HAP-1 (cell line): ENCODE measurements around the gene CCDC192.
A peak's percentile ranks its signal among the peaks of the same experiment; 100 is the strongest.
"Not testable (repeated sequence)": the region's sequence is repeated elsewhere in the genome, so short reads cannot be mapped to it uniquely, and the experiment has no call there.

Experiments used
- DNase-seq, 2 experiments: peaks; one replicate each; pipeline ENCODE4 v3.0.0-alpha.2; 2016 to 2020; ENCODE audit warnings: low spot score in 2 of 2
- H3K27me3 ChIP-seq: fragments of 250-450 bp; sonication (Bioruptor Pico); 2 replicates; pipeline ENCODE4 v1.5.1; 2020; ENCODE audit warnings: low read depth, mild to moderate bottlenecking, moderate library complexity
- H3K36me3 ChIP-seq: fragments of 250-450 bp; sonication (Bioruptor Pico); replicated peaks from 2 replicates; pipeline ENCODE4 v1.5.1; 2020; ENCODE audit warnings: mild to moderate bottlenecking
- H3K4me1 ChIP-seq: fragments of 250-450 bp; sonication (Bioruptor Pico); 2 replicates; pipeline ENCODE4 v1.5.1; 2020; ENCODE audit warnings: mild to moderate bottlenecking
- H3K4me3 ChIP-seq: fragments of 250-450 bp; sonication (Bioruptor Pico); 2 replicates; pipeline ENCODE4 v1.5.1; 2020; ENCODE audit warnings: mild to moderate bottlenecking, moderate library complexity
- H3K9me3 ChIP-seq: fragments of 250-450 bp; sonication (Bioruptor Pico); 2 replicates; pipeline ENCODE4 v1.5.1; 2020; ENCODE audit warnings: mild to moderate bottlenecking, moderate library complexity
- in situ Hi-C: fragments of 300-500 bp; cut with MboI; formaldehyde crosslinking; loops from 3 replicates; pipeline ENCODE4 v1.14.3; 2020; ENCODE audit warnings: low sequenced_read_pairs, inconsistent platforms, mixed read lengths

Gene CCDC192

DNA sequence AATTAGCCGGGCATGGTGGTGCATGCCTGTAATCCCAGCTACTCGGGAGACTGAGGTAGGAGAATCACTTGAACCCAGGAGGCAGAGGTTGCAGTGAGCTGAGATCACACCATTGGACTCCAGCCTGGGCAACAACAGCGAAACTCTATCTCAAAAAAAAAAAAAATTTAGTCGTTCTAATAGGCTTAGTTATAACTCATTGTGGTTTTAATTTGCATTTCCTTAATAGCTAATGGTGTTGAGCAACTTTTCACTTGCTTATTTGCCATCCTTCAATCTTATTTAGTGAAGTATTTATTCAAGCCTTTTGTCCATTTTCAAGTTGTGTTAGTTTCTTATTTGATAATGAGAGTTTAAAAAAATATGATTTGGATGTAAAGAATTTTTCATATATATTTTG is 9.9 kb downstream of the CCDC192 start:
- H3K27me3 ChIP-seq, H3K4me3 ChIP-seq, H3K9me3 ChIP-seq, in situ Hi-C loops, H3K36me3 ChIP-seq, DNase-seq, H3K4me1 ChIP-seq: not testable (repeated sequence)

DNA sequence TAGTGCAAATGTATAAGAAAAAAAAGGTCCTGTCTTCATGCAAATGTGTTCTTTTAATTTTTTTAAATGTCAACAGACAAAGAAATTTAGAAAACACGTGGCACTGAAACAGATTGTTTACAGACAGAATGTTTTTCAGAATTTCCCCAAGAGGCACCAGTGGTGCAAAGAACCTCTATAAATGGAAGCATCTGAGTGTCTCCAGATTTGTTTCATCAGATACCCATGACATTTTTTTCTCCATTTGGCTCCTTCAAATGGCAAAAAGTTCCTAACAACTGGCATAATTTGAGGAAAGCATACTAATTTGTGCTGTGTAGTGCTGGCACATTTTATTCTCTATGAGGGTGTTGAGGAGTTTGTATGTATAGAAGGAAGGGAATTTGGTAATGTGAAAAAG is 15.0 kb downstream of the CCDC192 start:
- H3K36me3 ChIP-seq = no peaks in the 10 kb centered on the region
- H3K9me3 ChIP-seq = no peaks in the 10 kb centered on the region
- peaks cover 5% of the 10 kb centered on the region; the same call in 1 of the 2 replicates for H3K4me1 ChIP-seq
- no peak overlapping the region for H3K4me3 ChIP-seq
- H3K27me3 ChIP-seq = no peaks in the 10 kb centered on the region
- in situ Hi-C loops = no loop called here
- peak in 1 of 2 experiments; percentile 55 for DNase-seq

DNA sequence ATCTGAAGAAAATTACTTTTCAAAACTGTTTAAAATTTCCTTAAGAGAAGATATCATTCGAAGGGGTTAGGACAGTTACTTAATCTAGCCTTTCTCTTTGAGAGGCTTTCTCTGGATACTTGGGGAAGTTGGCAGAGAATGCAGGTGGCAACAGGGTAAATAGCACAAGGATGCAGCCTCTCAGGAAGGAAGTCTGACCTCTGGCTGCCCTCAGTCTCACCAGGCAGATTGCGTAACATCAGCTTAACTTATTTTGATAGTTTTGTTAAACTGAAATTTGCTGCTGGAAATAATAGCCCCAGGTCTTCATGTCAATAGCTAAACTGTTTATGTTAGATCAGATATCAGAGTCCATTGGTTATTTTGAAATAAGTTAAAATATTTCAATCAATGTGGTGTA is 20.4 kb downstream of the CCDC192 start:
- H3K4me1 ChIP-seq = peaks cover 3% of the 10 kb centered on the region; the same call in 1 of the 2 replicates
- no peak for DNase-seq
- no peaks in the 10 kb centered on the region for H3K9me3 ChIP-seq
- in situ Hi-C loops = no loop called here
- H3K36me3 ChIP-seq = no peaks in the 10 kb centered on the region
- no peak overlapping the region for H3K4me3 ChIP-seq
- H3K27me3 ChIP-seq = no peaks in the 10 kb centered on the region

DNA sequence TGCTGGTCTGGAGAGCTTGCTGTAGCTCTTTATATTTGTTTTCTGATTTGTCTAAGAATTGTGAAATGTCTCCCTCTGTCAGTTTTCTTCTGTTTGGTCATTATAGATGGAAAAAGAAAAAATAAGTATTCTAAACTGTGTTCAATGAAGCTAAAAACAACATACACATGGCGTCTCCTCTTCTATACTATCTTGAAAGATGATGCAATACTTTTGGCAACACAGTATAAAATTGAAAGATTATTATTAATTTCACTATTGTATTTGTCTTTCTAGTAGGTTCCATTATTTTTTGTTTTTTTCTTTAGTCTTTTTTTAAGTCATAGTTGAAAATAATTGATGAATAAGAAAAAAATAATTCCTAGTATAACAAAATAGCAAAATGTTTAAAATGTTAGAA is 22.5 kb downstream of the CCDC192 start:
- in situ Hi-C loops = no loop called here
- Histone ChIP-seq H3K27me3 (no peaks in the 10 kb centered on the region), H3K9me3 (no peaks in the 10 kb centered on the region), H3K36me3 (no peaks in the 10 kb centered on the region), H3K4me3 (no peak overlapping the region), H3K4me1 (peaks cover 3% of the 10 kb centered on the region; the same call in 1 of the 2 replicates)
- no peak for DNase-seq

DNA sequence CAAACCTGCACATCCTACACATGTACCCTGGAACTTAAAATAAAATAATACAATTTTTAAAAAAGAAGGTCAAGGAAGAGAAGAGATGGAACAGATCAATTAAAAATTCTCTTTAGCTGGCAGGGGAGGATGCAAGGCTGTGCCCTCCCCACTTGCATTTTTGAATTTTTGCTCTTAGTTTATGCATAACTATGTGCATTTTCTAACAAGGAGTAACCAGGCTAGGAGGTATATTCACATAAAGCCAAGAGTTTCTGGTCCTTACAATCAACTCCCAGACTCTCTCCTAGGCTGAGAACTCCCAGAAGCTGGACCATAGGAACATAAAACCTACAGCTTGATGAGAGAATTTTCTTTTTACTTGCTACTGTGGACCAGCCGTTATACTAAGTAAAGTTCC is 29.8 kb downstream of the CCDC192 start:
- H3K9me3 ChIP-seq = no peaks in the 10 kb centered on the region
- H3K36me3 ChIP-seq = no peaks in the 10 kb centered on the region
- H3K4me1 ChIP-seq = peaks cover 3% of the 10 kb centered on the region; the same call in 1 of the 2 replicates
- no peak overlapping the region for H3K4me3 ChIP-seq
- H3K27me3 ChIP-seq = no peaks in the 10 kb centered on the region
- in situ Hi-C loops = no loop called here
- DNase-seq = no peak

DNA sequence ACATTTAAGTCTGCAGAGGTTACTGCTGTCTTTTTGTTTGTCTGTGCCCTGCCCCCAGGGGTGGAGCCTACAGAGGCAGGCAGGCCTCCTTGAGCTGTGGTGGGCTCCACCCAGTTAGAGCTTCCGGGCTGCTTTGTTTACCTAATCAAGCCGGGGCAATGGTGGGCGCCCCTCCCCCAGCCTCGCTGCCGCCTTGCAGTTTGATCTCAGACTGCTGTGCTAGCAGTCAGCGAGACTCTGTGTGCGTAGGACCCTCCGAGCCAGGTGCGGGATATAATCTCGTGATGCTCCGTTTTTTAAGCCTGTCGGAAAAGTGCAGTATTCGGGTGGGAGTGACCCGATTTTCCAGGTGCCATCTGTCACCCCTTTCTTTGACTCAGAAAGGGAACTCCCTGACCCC is 36.2 kb downstream of the CCDC192 start:
- DNase-seq = peak in 1 of 2 experiments; percentile 45
- H3K36me3 ChIP-seq, H3K4me3 ChIP-seq, H3K4me1 ChIP-seq, in situ Hi-C loops, H3K27me3 ChIP-seq, H3K9me3 ChIP-seq: not testable (repeated sequence)

DNA sequence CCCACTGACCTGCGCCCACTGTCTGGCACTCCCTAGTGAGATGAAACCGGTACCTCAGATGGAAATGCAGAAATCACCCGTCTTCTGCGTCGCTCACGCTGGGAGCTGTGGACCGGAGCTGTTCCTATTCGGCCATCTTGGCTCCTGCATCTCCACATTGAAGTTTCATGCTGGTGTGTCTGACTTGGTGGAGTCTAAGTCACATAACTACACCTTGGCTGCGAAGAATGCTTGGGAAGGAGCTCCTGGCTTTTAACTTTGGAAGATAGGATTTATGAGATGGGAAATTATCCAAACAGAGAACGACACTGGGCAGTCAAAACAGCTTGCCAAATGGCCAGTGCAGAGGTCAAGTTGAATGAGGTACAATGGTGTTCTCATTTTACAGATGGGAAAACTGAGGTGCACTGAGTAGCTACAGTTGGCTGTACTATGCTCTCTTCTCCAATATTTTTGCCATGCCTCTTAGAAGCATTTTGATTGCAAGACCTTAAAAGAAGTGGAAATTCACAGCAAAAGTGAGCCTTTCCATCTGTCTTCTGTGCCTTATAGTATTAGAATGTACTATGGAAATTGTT is 36.7 kb downstream of the CCDC192 start:
- Histone ChIP-seq H3K36me3 (no peaks in the 10 kb centered on the region), H3K27me3 (no peaks in the 10 kb centered on the region), H3K9me3 (no peaks in the 10 kb centered on the region), H3K4me1 (no peaks in the 10 kb centered on the region), H3K4me3 (no peak overlapping the region)
- DNase-seq = no peak
- in situ Hi-C loops = no loop called here

DNA sequence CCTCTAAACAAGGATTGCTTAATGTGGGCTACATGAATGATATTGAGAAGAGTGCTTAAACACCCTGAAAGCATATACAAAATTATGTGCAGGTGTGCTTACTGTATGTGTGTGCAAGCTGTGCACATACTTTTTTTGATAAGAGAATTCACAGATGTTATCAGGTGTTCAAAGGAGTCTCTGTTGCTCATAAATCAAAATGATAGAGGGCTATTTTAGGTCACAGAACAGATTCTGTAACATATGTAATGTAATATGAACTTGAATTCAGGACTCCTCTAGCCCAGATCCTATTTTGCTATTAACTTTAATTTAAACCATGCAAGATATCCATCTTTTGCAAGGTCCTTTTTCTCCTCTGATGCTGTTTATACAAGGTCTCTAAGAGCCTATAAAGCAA is 38.2 kb downstream of the CCDC192 start:
- no peaks in the 10 kb centered on the region for H3K36me3 ChIP-seq
- DNase-seq = no peak
- no peaks in the 10 kb centered on the region for H3K27me3 ChIP-seq
- in situ Hi-C loops = no loop called here
- no peaks in the 10 kb centered on the region for H3K9me3 ChIP-seq
- H3K4me3 ChIP-seq = no peak overlapping the region
- H3K4me1 ChIP-seq = no peaks in the 10 kb centered on the region

DNA sequence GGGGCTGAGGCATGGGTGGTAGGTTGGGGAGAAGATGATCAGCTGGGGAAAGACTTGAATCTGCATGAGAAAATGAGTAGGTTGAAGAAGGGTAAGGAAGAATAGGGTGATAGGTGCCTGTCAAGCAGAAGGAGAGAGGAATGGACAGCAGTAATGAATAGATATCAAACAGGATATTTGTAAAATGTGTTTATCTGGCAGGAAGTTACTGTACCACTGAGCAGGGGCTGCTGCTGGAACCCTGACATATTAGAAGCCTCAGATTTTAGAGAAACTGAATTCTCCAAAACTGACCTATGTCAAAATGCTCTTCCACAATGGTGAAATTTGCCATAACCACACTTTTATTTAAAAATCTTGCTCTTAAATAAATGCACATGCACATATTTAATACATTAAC is 41.0 kb downstream of the CCDC192 start:
- in situ Hi-C loops = no loop called here
- Histone ChIP-seq H3K4me3 (no peak overlapping the region), H3K4me1 (no peaks in the 10 kb centered on the region), H3K9me3 (no peaks in the 10 kb centered on the region), H3K27me3 (no peaks in the 10 kb centered on the region), H3K36me3 (no peaks in the 10 kb centered on the region)
- DNase-seq = no peak

DNA sequence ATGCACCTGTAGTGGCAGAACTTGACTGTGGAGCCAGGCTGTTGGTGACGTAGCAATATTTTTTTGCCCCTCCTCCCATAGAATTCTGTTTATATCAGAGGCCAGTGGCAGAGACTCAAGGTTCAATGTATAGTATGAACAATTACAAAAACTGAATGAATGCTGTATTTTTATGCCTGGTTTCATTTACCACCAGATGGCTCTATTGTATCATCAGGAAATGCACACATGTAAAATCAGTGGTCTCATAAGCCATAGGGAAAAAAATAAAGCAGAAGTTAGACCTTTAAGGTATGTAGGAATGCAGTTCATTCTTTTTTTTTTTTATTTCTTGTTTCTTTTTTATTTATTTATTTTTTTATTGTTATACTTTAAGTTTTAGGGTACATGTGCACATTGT is 43.6 kb downstream of the CCDC192 start:
- in situ Hi-C loops = no loop called here
- no peak overlapping the region for H3K4me3 ChIP-seq
- no peaks in the 10 kb centered on the region for H3K4me1 ChIP-seq
- no peaks in the 10 kb centered on the region for H3K36me3 ChIP-seq
- DNase-seq = peak in 1 of 2 experiments; percentile 59
- H3K27me3 ChIP-seq = no peaks in the 10 kb centered on the region
- no peaks in the 10 kb centered on the region for H3K9me3 ChIP-seq

DNA sequence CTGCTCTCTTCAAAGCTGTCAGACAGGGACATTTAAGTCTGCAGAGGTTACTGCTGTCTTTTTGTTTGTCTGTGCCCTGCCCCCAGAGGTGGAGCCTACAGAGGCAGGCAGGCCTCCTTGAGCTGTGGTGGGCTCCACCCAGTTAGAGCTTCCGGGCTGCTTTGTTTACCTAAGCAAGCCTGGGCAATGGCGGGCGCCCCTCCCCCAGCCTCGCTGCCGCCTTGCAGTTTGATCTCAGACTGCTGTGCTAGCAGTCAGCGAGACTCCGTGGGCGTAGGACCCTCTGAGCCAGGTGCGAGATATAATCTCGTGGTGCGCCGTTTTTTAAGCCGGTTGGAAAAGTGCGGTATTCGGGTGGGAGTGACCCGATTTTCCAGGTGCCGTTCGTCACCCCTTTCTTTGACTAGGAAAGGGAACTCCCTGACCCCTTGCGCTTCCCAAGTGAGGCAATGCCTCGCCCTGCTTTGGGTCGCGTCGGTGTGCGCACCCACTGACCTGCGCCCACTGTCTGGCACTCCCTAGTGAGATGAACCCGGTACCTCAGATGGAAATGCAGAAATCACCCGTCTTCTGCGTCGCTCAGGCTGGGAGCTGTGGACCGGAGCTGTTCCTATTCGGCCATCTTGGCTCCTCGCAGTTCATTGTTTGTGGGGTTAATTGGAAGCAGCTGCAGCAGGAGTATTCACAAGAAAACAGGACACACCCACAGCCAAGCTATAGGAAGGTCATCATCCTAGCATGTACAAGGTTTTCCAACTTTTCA is 49.5 kb downstream of the CCDC192 start:
- H3K4me3 ChIP-seq, H3K9me3 ChIP-seq, H3K27me3 ChIP-seq, DNase-seq, H3K36me3 ChIP-seq, H3K4me1 ChIP-seq: not testable (repeated sequence)
- in situ Hi-C loops = loop anchor here (10.0 to 25.0 kb wide), 2 partner anchors 190 to 452 kb away; no protein-coding TSS in a partner anchor

DNA sequence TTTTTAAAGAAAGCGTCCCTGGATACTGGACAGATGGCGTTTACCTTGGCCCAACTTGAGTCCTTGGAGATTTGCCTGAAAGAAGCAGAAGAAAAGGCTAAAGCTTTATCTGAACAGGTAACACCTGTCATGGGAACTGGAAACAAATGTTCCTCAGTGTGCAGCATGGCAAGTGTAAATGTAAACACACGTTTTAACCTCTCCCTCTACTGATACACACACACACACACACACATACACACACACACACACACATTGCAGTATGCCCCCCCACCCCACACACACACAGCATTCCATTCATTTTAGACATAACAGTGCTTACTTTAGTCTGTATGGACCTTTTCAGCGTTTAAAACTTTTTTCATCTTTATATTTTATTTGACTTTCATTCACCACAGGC is 51.1 kb downstream of the CCDC192 start:
- H3K4me1 ChIP-seq = peaks cover 9% of the 10 kb centered on the region

DNA sequence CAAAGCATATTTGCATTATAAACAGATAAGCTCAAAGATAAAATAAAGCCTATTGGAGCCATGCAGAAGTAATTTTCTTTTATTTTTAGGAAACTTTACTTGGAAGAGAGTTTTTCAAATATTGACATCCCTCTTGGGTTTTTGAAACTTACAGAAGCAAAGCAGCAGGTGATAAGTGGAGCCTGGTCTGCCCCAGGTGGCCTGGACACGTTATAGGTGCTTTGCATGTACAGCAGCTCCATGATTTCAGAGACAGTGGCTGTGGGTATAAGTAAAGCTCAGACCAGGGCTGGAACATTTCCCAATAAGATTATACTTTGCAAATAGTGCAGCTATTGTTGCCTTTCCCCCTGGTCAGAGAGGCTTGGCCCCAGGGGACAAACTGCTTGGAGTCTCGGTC is 51.5 kb downstream of the CCDC192 start:
- Histone ChIP-seq H3K4me3 (no peak overlapping the region), H3K27me3 (no peaks in the 10 kb centered on the region), H3K9me3 (no peaks in the 10 kb centered on the region), H3K36me3 (no peaks in the 10 kb centered on the region), H3K4me1 (peaks cover 9% of the 10 kb centered on the region)
- in situ Hi-C loops = loop anchor here (10.0 to 25.0 kb wide), 2 partner anchors 192 to 450 kb away; no protein-coding TSS in a partner anchor
- DNase-seq = peak; percentile 46 to 64

More for the DNA sequence above, 51.1 kb downstream of the CCDC192 start:
- H3K4me3 ChIP-seq = no peak overlapping the region
- in situ Hi-C loops = loop anchor here (10.0 to 25.0 kb wide), 2 partner anchors 192 to 451 kb away; no protein-coding TSS in a partner anchor
- H3K27me3 ChIP-seq = no peaks in the 10 kb centered on the region
- H3K36me3 ChIP-seq = no peaks in the 10 kb centered on the region
- DNase-seq = peak in 1 of 2 experiments; percentile 24
- H3K9me3 ChIP-seq = no peaks in the 10 kb centered on the region

DNA sequence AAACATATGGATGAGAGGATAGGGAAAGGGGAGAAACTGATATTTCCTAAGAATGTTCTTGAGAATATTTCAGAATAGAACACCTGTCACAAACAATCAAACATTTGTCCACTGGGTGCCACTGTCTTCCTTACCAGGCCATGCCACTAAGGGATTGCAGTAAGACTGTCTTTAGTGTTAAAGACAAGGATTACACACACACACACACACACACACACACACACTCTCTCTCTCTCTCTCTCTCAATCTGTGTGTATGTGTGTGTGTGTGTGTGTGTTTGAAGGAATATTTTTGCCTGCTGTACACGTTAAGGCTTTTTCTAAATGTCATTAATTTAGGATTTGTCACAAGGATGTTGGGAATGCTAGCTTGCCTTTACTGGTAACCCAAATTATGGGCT is 54.4 kb downstream of the CCDC192 start:
- Histone ChIP-seq H3K9me3 (no peaks in the 10 kb centered on the region), H3K4me3 (no peak overlapping the region), H3K27me3 (no peaks in the 10 kb centered on the region), H3K4me1 (peaks cover 9% of the 10 kb centered on the region), H3K36me3 (no peaks in the 10 kb centered on the region)
- DNase-seq = peak; percentile 29 to 57
- in situ Hi-C loops = loop anchor here (10.0 to 25.0 kb wide), 2 partner anchors 195 to 447 kb away; no protein-coding TSS in a partner anchor
